Muscle layer of colon (tissue), 2 donors: Measurements from ENCODE around the gene TRIM44.

Experiments used
- H3K27ac ChIP-seq: one replicate; pipeline ENCODE4 v1.7.0; 2013; ENCODE audit warnings: low read depth, mild to moderate bottlenecking, low read length, moderate library complexity
- H3K27me3 ChIP-seq, 2 donors: one replicate each; pipeline ENCODE4 v1.7.0; 2013; ENCODE audit warnings: low read length in 2 of 2, mild to moderate bottlenecking in 2 of 2; ENCODE audit not compliant: insufficient read depth in 2 of 2, control insufficient read depth in 1 of 2
- H3K36me3 ChIP-seq: one replicate; pipeline ENCODE4 v1.7.0; 2013; ENCODE audit warnings: mild to moderate bottlenecking, low read length; ENCODE audit not compliant: insufficient read depth
- H3K4me1 ChIP-seq: one replicate; pipeline ENCODE4 v1.7.0; 2013; ENCODE audit warnings: mild to moderate bottlenecking, low read length; ENCODE audit not compliant: insufficient read depth
- H3K4me3 ChIP-seq, 2 donors: one replicate each; pipeline ENCODE4 v1.7.0; 2013; ENCODE audit warnings: low read length in 2 of 2, low read depth in 1 of 2, mild to moderate bottlenecking in 1 of 2, moderate library complexity in 1 of 2
- H3K9ac ChIP-seq: one replicate; pipeline ENCODE4 v1.7.0; 2013; ENCODE audit warnings: low read length
- H3K9me3 ChIP-seq: one replicate; pipeline ENCODE4 v1.7.0; 2013; ENCODE audit warnings: mild to moderate bottlenecking, low read length
- donor health status: abdominal sarcoma.
- donor health status: Adenocarcinoma of cecum.

The TRIM44 gene

DNA sequence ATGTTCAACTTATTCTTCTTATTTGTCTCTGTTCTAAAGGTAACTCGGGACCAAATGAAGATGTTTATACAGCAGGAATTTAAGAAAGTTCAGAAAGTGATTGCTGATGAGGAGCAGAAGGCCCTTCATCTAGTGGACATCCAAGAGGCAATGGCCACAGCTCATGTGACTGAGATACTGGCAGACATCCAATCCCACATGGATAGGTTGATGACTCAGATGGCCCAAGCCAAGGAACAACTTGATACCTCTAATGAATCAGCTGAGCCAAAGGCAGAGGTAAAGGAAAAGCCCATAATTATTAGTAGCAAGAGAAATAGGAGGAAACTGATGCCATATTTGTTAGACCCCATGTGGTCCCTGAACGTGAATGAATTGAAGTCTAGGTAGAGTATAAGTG is 63.3 kb downstream of the TRIM44 start:
- peaks cover 7% of the 10 kb centered on the region for H3K36me3 ChIP-seq
- no peaks in the 10 kb centered on the region for H3K27me3 ChIP-seq
- no peak overlapping the region for H3K9ac ChIP-seq
- no peak overlapping the region for H3K27ac ChIP-seq
- no peak overlapping the region for H3K4me3 ChIP-seq
- no peaks in the 10 kb centered on the region for H3K9me3 ChIP-seq
- H3K4me1 ChIP-seq = peaks cover 8% of the 10 kb centered on the region

GRCh38 chr11:35727140-35727539 is 64.6 kb downstream of the TRIM44 start:
- no peaks in the 10 kb centered on the region for H3K27me3 ChIP-seq
- no peak overlapping the region for H3K9ac ChIP-seq
- H3K4me3 ChIP-seq = no peak overlapping the region
- H3K4me1 ChIP-seq = no peaks in the 10 kb centered on the region
- no peaks in the 10 kb centered on the region for H3K9me3 ChIP-seq
- no peak overlapping the region for H3K27ac ChIP-seq
- H3K36me3 ChIP-seq = peaks cover 11% of the 10 kb centered on the region

- no peak overlapping the region for H3K9ac ChIP-seq
- H3K9me3 ChIP-seq = no peaks in the 10 kb centered on the region
- peaks cover 14% of the 10 kb centered on the region for H3K36me3 ChIP-seq
- H3K4me3 ChIP-seq = no peak overlapping the region
- no peaks in the 10 kb centered on the region for H3K27me3 ChIP-seq
- no peak overlapping the region for H3K27ac ChIP-seq
- no peaks in the 10 kb centered on the region for H3K4me1 ChIP-seq
These were observed 67.7 kb downstream of the TRIM44 start for GRCh38 chr11:35730254-35730653.

- Histone ChIP-seq H3K27me3 (no peaks in the 10 kb centered on the region), H3K36me3 (peaks cover 8% of the 10 kb centered on the region), H3K9me3 (no peaks in the 10 kb centered on the region), H3K9ac (no peak overlapping the region), H3K27ac (no peak overlapping the region), H3K4me3 (no peak overlapping the region), H3K4me1 (no peaks in the 10 kb centered on the region)
These were observed 72.3 kb downstream of the TRIM44 start for GRCh38 chr11:35734669-35735410.

- Histone ChIP-seq H3K36me3 (peaks cover 8% of the 10 kb centered on the region), H3K4me3 (no peak overlapping the region), H3K27ac (no peak overlapping the region), H3K9me3 (no peaks in the 10 kb centered on the region), H3K9ac (no peak overlapping the region), H3K4me1 (no peaks in the 10 kb centered on the region), H3K27me3 (no peaks in the 10 kb centered on the region)
These were observed 72.8 kb downstream of the TRIM44 start for GRCh38 chr11:35735411-35735810.

- H3K27ac ChIP-seq = no peak overlapping the region
- H3K9me3 ChIP-seq = no peaks in the 10 kb centered on the region
- no peak overlapping the region for H3K4me3 ChIP-seq
- no peaks in the 10 kb centered on the region for H3K4me1 ChIP-seq
- H3K36me3 ChIP-seq = peaks cover 7% of the 10 kb centered on the region
- H3K9ac ChIP-seq = no peak overlapping the region
- no peaks in the 10 kb centered on the region for H3K27me3 ChIP-seq
These were observed 73.3 kb downstream of the TRIM44 start for GRCh38 chr11:35735903-35736302.

DNA sequence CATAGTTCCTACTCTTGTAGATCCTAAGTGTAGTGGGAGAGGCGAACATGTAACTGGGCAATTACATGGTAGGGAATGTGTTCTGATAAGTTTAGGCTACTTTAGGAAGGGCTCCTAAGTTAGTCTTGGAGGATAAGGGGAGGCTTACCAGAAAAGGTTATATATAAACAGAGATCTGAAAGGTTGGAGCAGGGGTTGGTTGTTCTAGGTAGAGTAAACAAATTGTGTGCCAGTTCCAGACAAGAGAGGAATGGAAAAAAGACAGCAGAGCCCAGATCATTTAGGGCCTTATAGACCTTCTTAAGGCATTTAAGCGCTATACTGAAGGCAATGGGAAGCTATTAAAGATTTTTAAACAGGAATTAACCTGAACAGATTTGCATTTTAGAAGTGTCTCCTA is 74.4 kb downstream of the TRIM44 start:
- H3K4me3 ChIP-seq = no peak overlapping the region
- no peak overlapping the region for H3K9ac ChIP-seq
- no peaks in the 10 kb centered on the region for H3K4me1 ChIP-seq
- H3K27me3 ChIP-seq = no peaks in the 10 kb centered on the region
- H3K27ac ChIP-seq = no peak overlapping the region
- no peaks in the 10 kb centered on the region for H3K9me3 ChIP-seq
- peaks cover 6% of the 10 kb centered on the region for H3K36me3 ChIP-seq

GRCh38 chr11:35740061-35740799 is 77.7 kb downstream of the TRIM44 start:
- Histone ChIP-seq H3K27ac (no peak overlapping the region), H3K27me3 (no peaks in the 10 kb centered on the region), H3K9me3 (no peaks in the 10 kb centered on the region)

GRCh38 chr11:35742707-35743454 is 80.3 kb downstream of the TRIM44 start:
- no peak overlapping the region for H3K9ac ChIP-seq

More at GRCh38 chr11:35740061-35740799, 77.7 kb downstream of the TRIM44 start:
- Histone ChIP-seq H3K36me3 (peaks cover 3% of the 10 kb centered on the region), H3K9ac (no peak overlapping the region), H3K4me1 (no peaks in the 10 kb centered on the region), H3K4me3 (no peak overlapping the region)

GRCh38 chr11:35746356-35747153 is 84.0 kb downstream of the TRIM44 start:
- H3K4me3 ChIP-seq = no peak overlapping the region
- no peak overlapping the region for H3K27ac ChIP-seq
- no peaks in the 10 kb centered on the region for H3K27me3 ChIP-seq
- no peaks in the 10 kb centered on the region for H3K4me1 ChIP-seq
- no peak overlapping the region for H3K9ac ChIP-seq
- H3K36me3 ChIP-seq = no peaks in the 10 kb centered on the region
- no peaks in the 10 kb centered on the region for H3K9me3 ChIP-seq

More at GRCh38 chr11:35742707-35743454, 80.3 kb downstream of the TRIM44 start:
- no peak overlapping the region for H3K4me3 ChIP-seq
- peaks cover 3% of the 10 kb centered on the region for H3K36me3 ChIP-seq
- H3K27ac ChIP-seq = no peak overlapping the region
- H3K4me1 ChIP-seq = no peaks in the 10 kb centered on the region
- no peaks in the 10 kb centered on the region for H3K27me3 ChIP-seq
- H3K9me3 ChIP-seq = no peaks in the 10 kb centered on the region

DNA sequence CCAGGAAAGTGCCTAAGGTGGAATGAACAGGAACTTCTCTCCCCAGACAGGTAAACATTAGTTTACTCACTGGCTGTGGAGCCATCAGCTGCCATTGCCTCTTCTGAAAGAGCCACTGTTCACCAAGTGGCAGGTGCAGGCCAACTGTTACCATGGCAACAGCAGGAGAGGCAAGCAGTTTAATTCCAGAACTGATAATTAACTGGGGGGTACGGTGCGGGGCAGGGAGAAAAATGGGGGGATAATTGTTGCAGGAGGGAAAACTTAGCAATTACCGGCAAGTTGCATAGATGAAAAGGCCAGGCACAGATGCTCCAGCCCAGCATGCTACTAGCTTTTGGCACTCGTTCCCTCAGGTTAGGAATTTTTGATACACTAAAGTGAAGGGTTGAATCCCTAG is 85.1 kb downstream of the TRIM44 start:
- Histone ChIP-seq H3K9ac (no peak overlapping the region), H3K27ac (no peak overlapping the region), H3K36me3 (no peaks in the 10 kb centered on the region), H3K27me3 (no peaks in the 10 kb centered on the region), H3K4me3 (no peak overlapping the region), H3K4me1 (no peaks in the 10 kb centered on the region), H3K9me3 (no peaks in the 10 kb centered on the region)
